Mesenchymal stem cell (in vitro differentiated cells and primary cell): ENCODE results near the gene ATF6.
A peak's percentile ranks its signal among the peaks of the same experiment; 100 is the strongest.

Source experiments
- DNase-seq: peaks from one replicate; pipeline ENCODE4 v3.0.0-alpha.2; 2013
- H2AFZ ChIP-seq: one replicate; pipeline ENCODE4 v1.6.1; 2013; ENCODE audit warnings: low read depth, mild to moderate bottlenecking, control low read depth, inconsistent platforms, low read length, moderate library complexity
- H2AK5ac ChIP-seq: 2 replicates; pipeline ENCODE4 v1.6.1; 2013; ENCODE audit warnings: low read length, moderate library complexity, mild to moderate bottlenecking, inconsistent platforms; ENCODE audit not compliant: severe bottlenecking
- H2BK120ac ChIP-seq: one replicate; pipeline ENCODE4 v1.6.1; 2013; ENCODE audit warnings: low read depth, mild to moderate bottlenecking, inconsistent platforms, low read length, moderate library complexity
- H2BK12ac ChIP-seq, 2 experiments: one replicate each; pipeline ENCODE4 v1.6.1; 2013; ENCODE audit warnings: inconsistent platforms in 2 of 2, low read length in 2 of 2, mild to moderate bottlenecking in 2 of 2, moderate library complexity in 2 of 2, control low read depth in 1 of 2
- H2BK15ac ChIP-seq: one replicate; pipeline ENCODE4 v1.6.1; 2013; ENCODE audit warnings: mild to moderate bottlenecking, low read depth, inconsistent platforms; ENCODE audit not compliant: poor library complexity, severe bottlenecking
- H2BK5ac ChIP-seq: 2 replicates; pipeline ENCODE4 v1.6.1; 2013; ENCODE audit warnings: low read depth, mild to moderate bottlenecking, low read length, control low read depth, inconsistent platforms; ENCODE audit not compliant: poor library complexity, severe bottlenecking
- H3K14ac ChIP-seq, 2 experiments: one replicate each; pipeline ENCODE4 v1.6.1; 2013; ENCODE audit warnings: inconsistent platforms in 2 of 2, low read length in 2 of 2, control low read depth in 1 of 2, mild to moderate bottlenecking in 1 of 2, moderate library complexity in 1 of 2
- H3K18ac ChIP-seq, 2 experiments: one replicate each; pipeline ENCODE4 v1.6.1; 2013; ENCODE audit warnings: inconsistent platforms in 2 of 2, low read length in 2 of 2, control low read depth in 1 of 2, low read depth in 1 of 2, mild to moderate bottlenecking in 1 of 2
- H3K23ac ChIP-seq, 2 experiments: one replicate each; pipeline ENCODE4 v1.6.1; 2013; ENCODE audit warnings: inconsistent platforms in 2 of 2, low read length in 2 of 2, mild to moderate bottlenecking in 2 of 2, moderate library complexity in 2 of 2, control low read depth in 1 of 2
- H3K27ac ChIP-seq: 2 replicates; pipeline ENCODE4 v1.5.1; 2013; ENCODE audit warnings: mild to moderate bottlenecking, moderate library complexity, low read length, control low read depth, inconsistent platforms; ENCODE audit not compliant: poor library complexity, severe bottlenecking
- H3K27me3 ChIP-seq, 2 experiments: 2 replicates each; pipeline versions ENCODE4 v1.6.1 to v1.7.0; 2013; ENCODE audit warnings: low read length in 2 of 2, mild to moderate bottlenecking in 2 of 2, moderate library complexity in 2 of 2, control low read depth in 1 of 2, inconsistent platforms in 1 of 2; ENCODE audit not compliant: control insufficient read depth in 1 of 2, insufficient read depth in 1 of 2
- H3K36me3 ChIP-seq, 2 experiments: 2 replicates each; pipeline versions ENCODE4 v1.6.1 to v1.7.0; 2013; ENCODE audit warnings: low read length in 2 of 2, control low read depth in 1 of 2, inconsistent platforms in 1 of 2, low read depth in 1 of 2, mild to moderate bottlenecking in 1 of 2; ENCODE audit not compliant: insufficient read depth in 2 of 2, control insufficient read depth in 1 of 2
- H3K4ac ChIP-seq, 2 experiments: one replicate each; pipeline ENCODE4 v1.6.1; 2013; ENCODE audit warnings: inconsistent platforms in 2 of 2, low read length in 2 of 2, mild to moderate bottlenecking in 2 of 2, moderate library complexity in 2 of 2, control low read depth in 1 of 2, low read depth in 1 of 2
- H3K4me1 ChIP-seq: 2 replicates; pipeline ENCODE4 v1.6.1; 2013; ENCODE audit warnings: low read depth, low read length, control low read depth; ENCODE audit not compliant: control insufficient read depth, insufficient read depth
- H3K4me2 ChIP-seq: 2 replicates; pipeline ENCODE4 v1.6.1; 2013; ENCODE audit warnings: low read length, mild to moderate bottlenecking, inconsistent platforms; ENCODE audit not compliant: poor library complexity, severe bottlenecking
- H3K4me3 ChIP-seq, 2 experiments: 2 replicates each; pipeline versions ENCODE4 v1.5.1 to v1.7.0; 2013; ENCODE audit warnings: low read length in 2 of 2, mild to moderate bottlenecking in 2 of 2, control low read depth in 1 of 2, low read depth in 1 of 2; ENCODE audit not compliant: insufficient read depth in 1 of 2
- H3K79me1 ChIP-seq: replicated peaks from 2 replicates; pipeline ENCODE4 v1.6.1; 2013; ENCODE audit warnings: mild to moderate bottlenecking, control low read depth, low read length, inconsistent platforms; ENCODE audit not compliant: poor library complexity, severe bottlenecking
- H3K9ac ChIP-seq: 2 replicates; pipeline ENCODE4 v1.7.0; 2013; ENCODE audit warnings: mild to moderate bottlenecking, low read length, moderate library complexity
- H3K9me3 ChIP-seq: 2 replicates; pipeline ENCODE4 v1.7.0; 2013; ENCODE audit warnings: mild to moderate bottlenecking, low read length; ENCODE audit not compliant: control insufficient read depth
- H4K8ac ChIP-seq: one replicate; pipeline ENCODE4 v1.6.1; 2013; ENCODE audit warnings: inconsistent platforms, mild to moderate bottlenecking, low read length, moderate library complexity
- H4K91ac ChIP-seq: one replicate; pipeline ENCODE4 v1.6.1; 2013; ENCODE audit warnings: mild to moderate bottlenecking, low read length, inconsistent platforms
- WGBS: methylation state at CpG from one replicate; pipeline ENCODE4 v1.1.7; 2013; ENCODE audit warnings: mixed read lengths; 5-methylcytosine and 5-hydroxymethylcytosine counted together

ATF6 gene

DNA sequence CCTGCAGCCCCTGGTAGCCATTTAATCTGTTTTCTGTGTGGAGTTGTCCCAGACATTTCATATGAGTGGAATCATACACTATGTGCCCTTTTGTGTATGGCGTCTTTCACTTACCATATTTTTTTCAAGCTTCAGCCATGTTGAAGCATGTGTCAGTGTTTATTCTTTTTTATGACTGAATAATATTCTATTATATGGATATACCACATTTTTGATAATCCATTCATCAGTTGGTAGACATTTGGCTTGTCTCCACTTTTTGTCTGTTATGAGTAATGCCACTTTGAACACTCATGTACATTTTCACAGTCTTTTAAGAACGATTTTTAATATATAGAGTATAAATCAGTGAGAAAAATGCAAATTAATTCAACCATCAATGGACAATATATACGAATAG lies 44.7 kb downstream of the ATF6 start:
- peaks cover 6% of the 10 kb centered on the region for H3K79me1 ChIP-seq
- H2BK15ac ChIP-seq, result no peak overlapping the region
- H3K9me3 ChIP-seq, result peaks cover 10% of the 10 kb centered on the region
- H4K91ac ChIP-seq, result no peak overlapping the region
- H3K18ac ChIP-seq, result no peak overlapping the region
- no peak overlapping the region for H3K4me3 ChIP-seq
- no CpG with 5 or more reads among the region's 3 CpGs for WGBS
- H3K9ac ChIP-seq, result no peak overlapping the region
- H2BK120ac ChIP-seq, result no peak overlapping the region
- H3K27me3 ChIP-seq, result no peaks in the 10 kb centered on the region
- H3K23ac ChIP-seq, result no peak overlapping the region
- no peak overlapping the region for H3K4me2 ChIP-seq
- no peak overlapping the region for H2BK12ac ChIP-seq
- H2AFZ ChIP-seq, result no peak overlapping the region
- H3K27ac ChIP-seq, result no peak overlapping the region
- H3K4me1 ChIP-seq, result no peaks in the 10 kb centered on the region
- no peak overlapping the region for H2AK5ac ChIP-seq
- peaks cover 0 to 17% of the 10 kb centered on the region in 2 experiments for H3K36me3 ChIP-seq
- H3K4ac ChIP-seq, result no peak overlapping the region
- no peak overlapping the region for H3K14ac ChIP-seq
- H2BK5ac ChIP-seq, result no peak overlapping the region
- no peak overlapping the region for H4K8ac ChIP-seq
- DNase-seq, result no peak

DNA sequence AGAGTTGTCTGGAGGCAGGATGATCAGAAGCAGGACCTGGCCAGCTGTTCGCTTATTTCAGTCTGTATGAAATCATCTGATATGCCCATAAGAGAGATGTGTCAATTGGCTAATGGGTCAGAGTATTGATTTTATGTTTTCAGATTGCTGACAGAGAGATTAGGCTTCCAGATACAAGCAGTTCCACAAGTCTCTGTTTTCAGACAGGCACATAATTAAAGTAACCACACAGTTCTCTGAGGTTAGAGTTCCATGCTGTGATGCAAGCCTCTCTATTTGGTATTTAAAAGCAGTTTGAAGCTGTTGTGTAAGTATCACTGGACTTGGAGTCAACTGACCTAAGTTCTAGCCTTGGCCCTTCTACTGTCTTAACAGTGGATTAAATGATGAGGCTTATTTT lies 50.1 kb downstream of the ATF6 start:
- H2AFZ ChIP-seq, result no peak overlapping the region
- H3K36me3 ChIP-seq, result peaks cover 0 to 17% of the 10 kb centered on the region in 2 experiments
- no peaks in the 10 kb centered on the region for H3K27me3 ChIP-seq
- H2AK5ac ChIP-seq, result no peak overlapping the region
- peak; percentile 77 for DNase-seq
- H3K4me3 ChIP-seq, result no peak overlapping the region
- H3K23ac ChIP-seq, result no peak overlapping the region
- H4K8ac ChIP-seq, result no peak overlapping the region
- no peak overlapping the region for H3K27ac ChIP-seq
- peaks cover 6% of the 10 kb centered on the region for H3K79me1 ChIP-seq
- H3K14ac ChIP-seq, result no peak overlapping the region
- H3K4me2 ChIP-seq, result no peak overlapping the region
- no peaks in the 10 kb centered on the region for H3K4me1 ChIP-seq
- H3K4ac ChIP-seq, result no peak overlapping the region
- no peak overlapping the region for H2BK12ac ChIP-seq
- no peak overlapping the region for H2BK15ac ChIP-seq
- no peak overlapping the region for H3K9ac ChIP-seq
- H3K9me3 ChIP-seq, result no peaks in the 10 kb centered on the region
- WGBS, result 94% methylated on average over 1 of the region's 1 CpG
- H3K18ac ChIP-seq, result no peak overlapping the region
- H4K91ac ChIP-seq, result no peak overlapping the region
- H2BK5ac ChIP-seq, result no peak overlapping the region
- H2BK120ac ChIP-seq, result no peak overlapping the region

DNA sequence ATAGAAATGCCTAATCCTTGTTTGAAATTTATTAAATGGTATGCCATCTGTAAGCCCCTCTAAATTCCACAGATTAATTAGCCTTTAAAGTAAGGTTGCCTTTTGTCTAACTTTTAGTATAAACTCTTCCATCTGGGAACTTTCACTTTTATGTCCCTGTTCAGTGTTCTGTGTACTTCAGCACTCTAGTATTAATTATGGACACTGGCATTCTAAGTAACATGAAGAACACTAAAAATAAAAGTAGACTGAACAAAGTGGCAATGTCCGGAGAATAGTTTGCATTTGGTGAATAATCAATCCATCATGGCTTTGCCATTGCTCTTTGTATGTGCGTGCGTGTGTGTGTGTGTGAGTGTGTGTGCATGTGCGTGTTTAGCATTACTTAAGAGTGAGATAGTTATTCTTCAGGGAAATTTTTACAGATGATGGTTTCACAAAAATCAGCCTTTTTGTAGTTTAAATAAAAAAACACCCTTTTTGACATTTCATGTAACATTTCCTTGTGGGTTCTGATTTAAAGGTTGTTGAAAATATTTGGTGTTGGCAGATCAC lies 51.1 kb downstream of the ATF6 start:
- Histone ChIP-seq H3K27ac (no peak overlapping the region), H3K27me3 (no peaks in the 10 kb centered on the region), H3K23ac (no peak overlapping the region), H2BK5ac (no peak overlapping the region), H3K4ac (no peak overlapping the region), H3K4me2 (no peak overlapping the region), H3K9ac (no peak overlapping the region), H2AFZ (no peak overlapping the region), H2BK120ac (no peak overlapping the region), H3K79me1 (peaks cover 6% of the 10 kb centered on the region), H2BK15ac (no peak overlapping the region), H3K4me3 (no peak overlapping the region), H4K91ac (no peak overlapping the region), H3K18ac (no peak overlapping the region), H2AK5ac (no peak overlapping the region), H3K4me1 (no peaks in the 10 kb centered on the region), H2BK12ac (no peak overlapping the region), H4K8ac (no peak overlapping the region), H3K14ac (no peak overlapping the region), H3K36me3 (peaks cover 0 to 25% of the 10 kb centered on the region in 2 experiments), H3K9me3 (no peaks in the 10 kb centered on the region)
- 97% methylated on average over 4 of the region's 4 CpGs for WGBS
- peak; percentile 10 for DNase-seq

DNA sequence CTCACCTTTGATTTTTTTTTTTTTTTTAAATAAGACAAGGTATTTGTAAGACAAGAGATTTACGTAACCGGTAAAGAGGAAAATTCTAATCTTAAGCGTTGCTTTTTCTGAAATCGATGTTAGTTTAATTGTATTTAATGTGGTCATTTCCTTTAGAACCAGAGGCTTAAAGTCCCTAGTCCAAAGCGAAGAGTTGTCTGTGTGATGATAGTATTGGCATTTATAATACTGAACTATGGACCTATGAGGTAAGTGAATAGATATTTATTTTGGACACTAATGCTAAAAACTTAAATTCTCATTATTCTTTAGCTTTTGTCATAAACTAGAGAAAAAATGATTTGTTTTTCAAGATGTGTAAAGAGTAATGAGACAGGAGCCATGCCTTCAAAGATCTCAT lies 54.8 kb downstream of the ATF6 start:
- H2AFZ ChIP-seq, result no peak overlapping the region
- H2BK120ac ChIP-seq, result no peak overlapping the region
- no peak overlapping the region for H3K18ac ChIP-seq
- H2BK15ac ChIP-seq, result no peak overlapping the region
- no peak overlapping the region for H2BK5ac ChIP-seq
- no peak overlapping the region for H3K9ac ChIP-seq
- H3K9me3 ChIP-seq, result no peaks in the 10 kb centered on the region
- H3K23ac ChIP-seq, result no peak overlapping the region
- peaks cover 3% of the 10 kb centered on the region for H3K79me1 ChIP-seq
- no peak overlapping the region for H3K27ac ChIP-seq
- H4K8ac ChIP-seq, result no peak overlapping the region
- H2AK5ac ChIP-seq, result no peak overlapping the region
- H3K27me3 ChIP-seq, result no peaks in the 10 kb centered on the region
- no peak overlapping the region for H2BK12ac ChIP-seq
- no peak overlapping the region for H3K14ac ChIP-seq
- H3K4me3 ChIP-seq, result no peak overlapping the region
- H3K4me2 ChIP-seq, result no peak overlapping the region
- no peaks in the 10 kb centered on the region for H3K4me1 ChIP-seq
- no peak overlapping the region for H4K91ac ChIP-seq
- H3K4ac ChIP-seq, result no peak overlapping the region
- DNase-seq, result no peak
- WGBS, result 99% methylated on average over 5 of the region's 5 CpGs
- H3K36me3 ChIP-seq, result peaks cover 4 to 21% of the 10 kb centered on the region in 2 experiments
